Ishikawa (cell line): ENCODE measurements around the gene NPHP4.
A peak's percentile ranks its signal among the peaks of the same experiment; 100 is the strongest.

Experiments
- CEBPB ChIP-seq: IDR thresholded peaks from 2 replicates; pipeline ENCODE4 v1.6.1; 2012
- CREB1 ChIP-seq: IDR thresholded peaks from 2 replicates; pipeline ENCODE4 v1.6.1; 2012; ENCODE audit warnings: low read depth
- EGR1 ChIP-seq: IDR thresholded peaks from 2 replicates; pipeline ENCODE4 v1.6.1; 2012
- FOXM1 ChIP-seq: IDR thresholded peaks from 2 replicates; pipeline ENCODE4 v1.6.1; 2012; ENCODE audit warnings: low read depth, borderline replicate concordance
- MAX ChIP-seq: IDR thresholded peaks from 2 replicates; pipeline ENCODE4 v1.6.1; 2012
- NFIC ChIP-seq: IDR thresholded peaks from 2 replicates; pipeline ENCODE4 v1.6.1; 2012
- RAD21 ChIP-seq: IDR thresholded peaks from 2 replicates; pipeline ENCODE4 v1.6.1; 2012; ENCODE audit warnings: low read depth
- REST ChIP-seq: IDR thresholded peaks from 2 replicates; pipeline ENCODE4 v1.6.1; 2012; ENCODE audit warnings: low read depth, mild to moderate bottlenecking
- TAF1 ChIP-seq: IDR thresholded peaks from 2 replicates; pipeline ENCODE4 v1.6.1; 2012; ENCODE audit warnings: low read depth, mild to moderate bottlenecking
- TCF12 ChIP-seq: IDR thresholded peaks from 2 replicates; pipeline ENCODE4 v1.6.1; 2012; ENCODE audit warnings: low read depth
- TEAD4 ChIP-seq: IDR thresholded peaks from 2 replicates; pipeline ENCODE4 v1.6.1; 2012
- USF1 ChIP-seq: IDR thresholded peaks from 2 replicates; pipeline ENCODE4 v1.6.1; 2012
- YY1 ChIP-seq: IDR thresholded peaks from 2 replicates; pipeline ENCODE4 v1.6.1; 2012; ENCODE audit warnings: low read depth
- ZBTB7A ChIP-seq: IDR thresholded peaks from 2 replicates; pipeline ENCODE4 v1.6.1; 2012; ENCODE audit warnings: low read depth

The NPHP4 gene

GRCh38 chr1:5955479-5955977, 36.7 kb downstream of the NPHP4 start:
- TF ChIP-seq FOXM1 (no peak), TCF12 (no peak), CEBPB (0 out of 2 replicates have a peak, but pooled peaks have one; percentile 21), CREB1 (no peak)

GRCh38 chr1:5954964-5955363, 37.3 kb downstream of the NPHP4 start:
- TF ChIP-seq FOXM1 (no peak), USF1 (no peak), TEAD4 (no peak), RAD21 (no peak), CEBPB (no peak), REST (no peak), MAX (no peak), NFIC (no peak), CREB1 (no peak)

GRCh38 chr1:5953386-5953785, 38.8 kb downstream of the NPHP4 start:
- no peak for TF ChIP-seq EGR1
- TF ChIP-seq RAD21, result no peak
- TF ChIP-seq CREB1, result no peak
- no peak for TF ChIP-seq YY1
- TF ChIP-seq TEAD4, result no peak
- TF ChIP-seq NFIC, result no peak
- TF ChIP-seq TCF12, result no peak
- no peak for TF ChIP-seq FOXM1
- TF ChIP-seq USF1, result no peak
- no peak for TF ChIP-seq ZBTB7A

GRCh38 chr1:5951846-5952410, 40.3 kb downstream of the NPHP4 start:
- TF ChIP-seq REST (no peak), RAD21 (no peak), YY1 (no peak), CEBPB (no peak), NFIC (no peak), TAF1 (no peak)

GRCh38 chr1:5950994-5951785, 41.0 kb downstream of the NPHP4 start:
- TF ChIP-seq ZBTB7A (no peak), TAF1 (no peak), REST (no peak), CEBPB (no peak), EGR1 (no peak), USF1 (no peak), YY1 (no peak), TCF12 (no peak)
